Subcutaneous abdominal adipose tissue (tissue), 5 donors: Measurements from ENCODE around the gene IGFL2.

Experiments used
- H3K27ac ChIP-seq: one replicate; pipeline ENCODE4 v1.7.0; 2013; ENCODE audit warnings: low read depth, mild to moderate bottlenecking, inconsistent platforms, low read length, moderate library complexity
- H3K27me3 ChIP-seq, 5 donors: one replicate each; pipeline ENCODE4 v1.7.0; 2013; ENCODE audit warnings: low read length in 5 of 5, inconsistent platforms in 1 of 5; ENCODE audit not compliant: control insufficient read depth in 5 of 5, insufficient read depth in 4 of 5
- H3K36me3 ChIP-seq, 5 donors: one replicate each; pipeline ENCODE4 v1.7.0; 2013; ENCODE audit warnings: low read length in 5 of 5; ENCODE audit not compliant: control insufficient read depth in 5 of 5, insufficient read depth in 5 of 5
- H3K4me1 ChIP-seq, 5 donors: one replicate each; pipeline ENCODE4 v1.7.0; 2013; ENCODE audit warnings: low read length in 5 of 5, mild to moderate bottlenecking in 3 of 5, moderate library complexity in 1 of 5; ENCODE audit not compliant: control insufficient read depth in 5 of 5, insufficient read depth in 5 of 5
- H3K4me3 ChIP-seq, 5 donors: one replicate each; pipeline ENCODE4 v1.7.0; 2013; ENCODE audit warnings: low read length in 5 of 5, low read depth in 1 of 5
- H3K9ac ChIP-seq, 5 donors: one replicate each; pipeline ENCODE4 v1.7.0; 2013; ENCODE audit warnings: low read length in 5 of 5, mild to moderate bottlenecking in 4 of 5, moderate library complexity in 3 of 5
- H3K9me3 ChIP-seq, 5 donors: one replicate each; pipeline ENCODE4 v1.7.0; 2013; ENCODE audit warnings: low read length in 5 of 5; ENCODE audit not compliant: control insufficient read depth in 5 of 5
- donor health status: healthy.
- donor health status: healthy.
- donor health status: healthy.
- donor health status: healthy.
- donor health status: healthy.

The IGFL2 gene

GRCh38 chr19:46116121-46116520 is 31.9 kb upstream of the IGFL2 start:
- H3K9me3 ChIP-seq, result peaks cover 0 to 4% (median 3%) of the 10 kb centered on the region in 5 donors
- no peak overlapping the region for H3K4me3 ChIP-seq
- H3K9ac ChIP-seq, result no peak overlapping the region
- peaks cover 4 to 16% (median 10%) of the 10 kb centered on the region in 5 donors for H3K27me3 ChIP-seq
- no peaks in the 10 kb centered on the region for H3K4me1 ChIP-seq
- no peak overlapping the region for H3K27ac ChIP-seq
- H3K36me3 ChIP-seq, result no peaks in the 10 kb centered on the region

GRCh38 chr19:46118136-46118535 is 29.9 kb upstream of the IGFL2 start:
- Histone ChIP-seq H3K36me3 (no peaks in the 10 kb centered on the region), H3K27me3 (peaks cover 4 to 16% (median 10%) of the 10 kb centered on the region in 5 donors), H3K4me3 (no peak overlapping the region), H3K9ac (no peak overlapping the region), H3K9me3 (peaks cover 0 to 4% (median 3%) of the 10 kb centered on the region in 5 donors), H3K27ac (no peak overlapping the region), H3K4me1 (no peaks in the 10 kb centered on the region)

- Histone ChIP-seq H3K36me3 (no peaks in the 10 kb centered on the region), H3K27me3 (peaks cover 0 to 4% (median 3%) of the 10 kb centered on the region in 5 donors), H3K27ac (no peak within 1 kb of the TSS), H3K4me1 (peaks cover 0 to 4% (median 0%) of the 10 kb centered on the region in 5 donors), H3K4me3 (no peak within 1 kb of the TSS), H3K9me3 (peaks cover 0 to 4% (median 0%) of the 10 kb centered on the region in 5 donors), H3K9ac (no peak within 1 kb of the TSS)
These were observed 23.4 kb upstream of the IGFL2 start, which contains the start of gene IGFL3 for GRCh38 chr19:46124638-46125115. Gene IGFL3, minus strand, starts transcription at chr19:46124688. Its CDS starts 39 bp downstream, at chr19:46124649.

GRCh38 chr19:46125447-46125846 is 22.6 kb upstream of the IGFL2 start:
- H3K4me3 ChIP-seq, result no peak overlapping the region
- peaks cover 0 to 4% (median 0%) of the 10 kb centered on the region in 5 donors for H3K4me1 ChIP-seq
- H3K27me3 ChIP-seq, result peaks cover 0 to 3% (median 0%) of the 10 kb centered on the region in 5 donors
- no peak overlapping the region for H3K27ac ChIP-seq
- H3K9me3 ChIP-seq, result no peaks in the 10 kb centered on the region
- H3K9ac ChIP-seq, result no peak overlapping the region
- H3K36me3 ChIP-seq, result no peaks in the 10 kb centered on the region

- Histone ChIP-seq H3K36me3 (no peaks in the 10 kb centered on the region), H3K9ac (no peak overlapping the region), H3K4me1 (peaks cover 0 to 4% (median 0%) of the 10 kb centered on the region in 5 donors), H3K27ac (no peak overlapping the region), H3K9me3 (no peaks in the 10 kb centered on the region), H3K27me3 (peaks cover 0 to 3% (median 0%) of the 10 kb centered on the region in 5 donors), H3K4me3 (no peak overlapping the region)
These were observed 21.9 kb upstream of the IGFL2 start for GRCh38 chr19:46126086-46126580.

- H3K27me3 ChIP-seq, result no peaks in the 10 kb centered on the region
- H3K9ac ChIP-seq, result no peak overlapping the region
- peaks cover 0 to 21% (median 15%) of the 10 kb centered on the region in 5 donors for H3K4me1 ChIP-seq
- no peak overlapping the region for H3K4me3 ChIP-seq
- H3K27ac ChIP-seq, result no peak overlapping the region
- no peaks in the 10 kb centered on the region for H3K36me3 ChIP-seq
- H3K9me3 ChIP-seq, result no peaks in the 10 kb centered on the region
These were observed 16.4 kb upstream of the IGFL2 start for GRCh38 chr19:46131485-46132143.

- H3K36me3 ChIP-seq, result no peaks in the 10 kb centered on the region
- H3K27ac ChIP-seq, result no peak overlapping the region
- H3K9me3 ChIP-seq, result no peaks in the 10 kb centered on the region
- H3K4me3 ChIP-seq, result no peak overlapping the region
- H3K9ac ChIP-seq, result no peak overlapping the region
- H3K4me1 ChIP-seq, result peaks cover 0 to 21% (median 15%) of the 10 kb centered on the region in 5 donors
- no peaks in the 10 kb centered on the region for H3K27me3 ChIP-seq
These were observed 15.4 kb upstream of the IGFL2 start for GRCh38 chr19:46132508-46133100.

- H3K4me3 ChIP-seq, result no peak overlapping the region
- H3K27ac ChIP-seq, result no peak overlapping the region
- no peaks in the 10 kb centered on the region for H3K27me3 ChIP-seq
- no peaks in the 10 kb centered on the region for H3K9me3 ChIP-seq
- H3K9ac ChIP-seq, result no peak overlapping the region
- no peaks in the 10 kb centered on the region for H3K36me3 ChIP-seq
- H3K4me1 ChIP-seq, result peaks cover 0 to 21% (median 15%) of the 10 kb centered on the region in 5 donors
These were observed 14.9 kb upstream of the IGFL2 start for GRCh38 chr19:46133101-46133627.

GRCh38 chr19:46133777-46134241 is 14.2 kb upstream of the IGFL2 start:
- Histone ChIP-seq H3K4me3 (no peak overlapping the region), H3K36me3 (no peaks in the 10 kb centered on the region), H3K27ac (no peak overlapping the region), H3K9me3 (no peaks in the 10 kb centered on the region), H3K9ac (no peak overlapping the region), H3K27me3 (peaks cover 0 to 3% (median 0%) of the 10 kb centered on the region in 5 donors), H3K4me1 (peaks cover 0 to 21% (median 15%) of the 10 kb centered on the region in 5 donors)

- Histone ChIP-seq H3K4me1 (peaks cover 0 to 21% (median 15%) of the 10 kb centered on the region in 5 donors), H3K9ac (no peak overlapping the region), H3K4me3 (no peak overlapping the region), H3K27ac (no peak overlapping the region), H3K9me3 (no peaks in the 10 kb centered on the region), H3K36me3 (no peaks in the 10 kb centered on the region), H3K27me3 (peaks cover 0 to 3% (median 0%) of the 10 kb centered on the region in 5 donors)
These were observed 13.5 kb upstream of the IGFL2 start for GRCh38 chr19:46134527-46134926.
